ENCODE measurements around the gene PARP9. TPM values are rescaled to one million over a fixed set of nuclear protein-coding genes. Genes with fewer than 3 reads are reported as not detected.

Gene PARP9
- total RNA-seq, 3 donors from 2014 or later (not counting 1 experiment from before 2014, with no cell fraction given), result 23.8 to 41.1 (median 38.5) TPM

GRCh38 chr3:122515020-122515468 lies 49.1 kb downstream of the PARP9 start:
- no peaks in the 10 kb centered on the region for H3K36me3 ChIP-seq (ENCODE audit: control insufficient read depth, insufficient read depth, low read length)
- Mint-ChIP-seq H3K27ac (peak overlapping the region; percentile 87 to 90), H3K4me1 (peaks cover 40 to 42% of the 10 kb centered on the region in 2 donors), H3K27me3 (ENCODE audit: low read depth in 2 of 2) (peaks cover 0 to 7% of the 10 kb centered on the region in 2 donors), H3K4me3 (peak overlapping the region; percentile 85), H3K9me3 (no peaks in the 10 kb centered on the region), H3K36me3 (no peaks in the 10 kb centered on the region)
- peak overlapping the region; percentile 97 for H3K27ac ChIP-seq (ENCODE audit: low read length)
- ATAC-seq, result no peak
- no peaks in the 10 kb centered on the region for H3K27me3 ChIP-seq (ENCODE audit: control insufficient read depth, insufficient read depth, low read length)
- no peak for DNase-seq
- 38% methylated on average over 19 of the region's 19 CpGs for WGBS (ENCODE audit: insufficient coverage)
- peaks cover 14% of the 10 kb centered on the region for H3K4me1 ChIP-seq (ENCODE audit: control insufficient read depth, insufficient read depth, low read length)
- TF ChIP-seq, protein P1, sequence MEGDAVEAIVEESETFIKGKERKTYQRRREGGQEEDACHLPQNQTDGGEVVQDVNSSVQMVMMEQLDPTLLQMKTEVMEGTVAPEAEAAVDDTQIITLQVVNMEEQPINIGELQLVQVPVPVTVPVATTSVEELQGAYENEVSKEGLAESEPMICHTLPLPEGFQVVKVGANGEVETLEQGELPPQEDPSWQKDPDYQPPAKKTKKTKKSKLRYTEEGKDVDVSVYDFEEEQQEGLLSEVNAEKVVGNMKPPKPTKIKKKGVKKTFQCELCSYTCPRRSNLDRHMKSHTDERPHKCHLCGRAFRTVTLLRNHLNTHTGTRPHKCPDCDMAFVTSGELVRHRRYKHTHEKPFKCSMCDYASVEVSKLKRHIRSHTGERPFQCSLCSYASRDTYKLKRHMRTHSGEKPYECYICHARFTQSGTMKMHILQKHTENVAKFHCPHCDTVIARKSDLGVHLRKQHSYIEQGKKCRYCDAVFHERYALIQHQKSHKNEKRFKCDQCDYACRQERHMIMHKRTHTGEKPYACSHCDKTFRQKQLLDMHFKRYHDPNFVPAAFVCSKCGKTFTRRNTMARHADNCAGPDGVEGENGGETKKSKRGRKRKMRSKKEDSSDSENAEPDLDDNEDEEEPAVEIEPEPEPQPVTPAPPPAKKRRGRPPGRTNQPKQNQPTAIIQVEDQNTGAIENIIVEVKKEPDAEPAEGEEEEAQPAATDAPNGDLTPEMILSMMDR (IDR thresholded peaks at IDR 0.05), result no peak
- peak overlapping the region; percentile 40 for H3K4me3 ChIP-seq (ENCODE audit: low read length)
- intact Hi-C loops (cut with micrococcal nuclease), result loop anchor here (10.0 kb wide), 1 partner anchor 130 kb away; the partner anchor contains the start of genes FAM162A and MIX23
- H3K9me3 ChIP-seq (ENCODE audit: control insufficient read depth, insufficient read depth, low read length), result no peaks in the 10 kb centered on the region

DNA sequence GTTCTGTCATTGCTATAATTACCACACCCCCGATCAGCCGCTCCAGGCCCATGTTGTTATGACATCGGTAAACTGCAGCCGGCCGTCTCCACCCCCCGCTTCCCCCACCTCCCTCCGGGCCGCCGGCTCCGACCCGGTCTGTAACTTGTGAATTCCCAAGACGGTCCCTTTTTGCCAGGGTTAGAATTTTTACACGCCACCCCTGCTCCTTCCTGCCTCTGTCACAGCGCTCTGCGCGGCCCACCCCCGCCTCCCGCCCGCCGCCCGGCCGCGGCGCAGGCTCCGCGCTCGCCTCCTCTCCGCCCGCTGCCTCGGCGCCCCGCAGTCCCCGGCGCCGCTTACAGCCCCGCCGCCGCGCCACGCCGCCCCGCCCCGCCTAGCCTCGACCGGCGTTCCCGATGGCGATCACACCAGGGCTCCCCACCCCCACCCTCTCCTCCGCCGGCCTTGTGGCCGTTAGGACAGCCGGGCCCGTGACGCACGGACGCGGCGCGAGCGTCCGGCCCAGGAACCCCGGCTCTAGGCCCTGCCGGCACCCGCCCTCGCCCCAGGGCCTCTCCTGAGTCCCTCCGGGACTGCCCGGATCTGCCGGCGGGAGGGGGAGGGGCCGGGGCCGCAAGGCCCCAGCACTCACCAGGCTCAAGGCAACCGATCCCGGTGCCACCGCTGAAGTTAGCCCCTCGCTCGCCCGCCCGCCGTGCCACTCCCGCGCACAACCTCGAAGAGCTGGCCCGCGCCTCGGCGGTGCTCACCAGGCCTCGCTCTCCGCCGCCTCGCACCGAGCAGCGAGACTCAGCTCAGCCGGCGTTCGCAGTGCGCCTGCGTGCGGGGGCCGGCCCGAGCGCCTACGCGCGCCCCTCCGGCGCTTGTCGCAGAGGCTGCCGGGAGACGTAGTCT lies 49.7 kb downstream of the PARP9 start, which contains the start of gene KPNA1:
Gene KPNA1, minus strand, starts transcription at position 817 of the 897 bp plus-strand sequence. CDS start 18,374 bp downstream, outside the sequence.
- intact Hi-C loops (cut with micrococcal nuclease), result loop anchor here (1.0 to 10.0 kb wide), 3 partner anchors 17 to 130 kb away; partner anchors contain the start of genes FAM162A, MIX23 and WDR5B
- Mint-ChIP-seq H3K36me3 (no peaks in the 10 kb centered on the region), H3K27ac (peak within 1 kb of the TSS; percentile 87 to 90), H3K4me3 (peak within 1 kb of the TSS; percentile 91), H3K27me3 (ENCODE audit: low read depth in 2 of 2) (peaks cover 0 to 7% of the 10 kb centered on the region in 2 donors), H3K9me3 (no peaks in the 10 kb centered on the region), H3K4me1 (peaks cover 45 to 49% of the 10 kb centered on the region in 2 donors)
- ATAC-seq (peak; percentile 83 to 95 (median 87)), DNase-seq (peak; percentile 86 to 95)
- WGBS (ENCODE audit: insufficient coverage), result under 1% methylated on average over 109 of the region's 109 CpGs
- Histone ChIP-seq H3K4me3 (ENCODE audit: low read length) (peak within 1 kb of the TSS; percentile 70), H3K9me3 (ENCODE audit: control insufficient read depth, insufficient read depth, low read length) (no peaks in the 10 kb centered on the region), H3K36me3 (ENCODE audit: control insufficient read depth, insufficient read depth, low read length) (no peaks in the 10 kb centered on the region), H3K4me1 (ENCODE audit: control insufficient read depth, insufficient read depth, low read length) (peaks cover 14% of the 10 kb centered on the region), H3K27me3 (ENCODE audit: control insufficient read depth, insufficient read depth, low read length) (no peaks in the 10 kb centered on the region), H3K27ac (ENCODE audit: low read length) (peak within 1 kb of the TSS; percentile 97)
- TF ChIP-seq, protein P1 (IDR thresholded peaks at IDR 0.05), result no peak

DNA sequence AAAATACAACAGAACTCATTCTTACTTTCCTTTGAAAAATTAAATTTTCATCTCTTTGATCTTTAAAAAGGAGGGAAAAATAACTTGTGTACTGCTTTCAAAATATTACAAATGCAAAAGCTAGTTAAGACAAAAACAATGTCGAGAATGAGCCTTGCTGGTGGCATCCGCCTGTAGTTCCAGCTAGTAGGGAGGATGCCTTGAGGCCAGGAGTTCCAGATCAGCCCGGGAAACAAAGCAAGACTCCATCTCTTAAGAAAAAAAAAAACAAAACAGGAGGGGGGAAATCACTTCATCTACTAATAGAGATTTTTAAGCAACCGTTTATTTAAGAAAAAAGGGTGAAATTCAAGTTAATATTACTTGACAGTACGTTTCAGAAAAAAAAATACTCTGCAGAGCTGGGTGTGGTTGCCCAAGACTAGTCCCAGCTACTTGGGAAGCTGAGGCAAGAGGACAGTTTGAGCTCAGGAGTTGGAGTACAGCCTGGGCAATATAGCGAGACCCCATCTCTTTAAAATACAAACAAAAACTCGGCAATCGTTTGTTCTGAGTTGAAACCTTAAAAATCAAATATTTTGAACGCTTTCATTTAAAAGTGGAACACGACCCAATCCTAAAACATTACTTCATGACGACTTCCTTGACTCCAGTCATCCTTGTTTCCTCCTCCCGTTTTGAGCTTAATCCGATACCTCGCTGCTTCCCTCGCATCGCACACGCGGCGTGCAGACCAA lies 50.5 kb downstream of the PARP9 start:
- no peak for ATAC-seq
- intact Hi-C loops (cut with micrococcal nuclease), result loop anchor here (1.0 to 10.0 kb wide), 3 partner anchors 16 to 129 kb away; partner anchors contain the start of genes FAM162A, MIX23 and WDR5B
- 16% methylated on average over 18 of the region's 19 CpGs for WGBS (ENCODE audit: insufficient coverage)
- H3K4me1 Mint-ChIP-seq, result peaks cover 48 to 54% of the 10 kb centered on the region in 2 donors
- H3K36me3 Mint-ChIP-seq, result no peaks in the 10 kb centered on the region
- DNase-seq, result no peak
- Histone ChIP-seq H3K9me3 (ENCODE audit: control insufficient read depth, insufficient read depth, low read length) (no peaks in the 10 kb centered on the region), H3K4me1 (ENCODE audit: control insufficient read depth, insufficient read depth, low read length) (peaks cover 14% of the 10 kb centered on the region), H3K27ac (ENCODE audit: low read length) (peak overlapping the region; percentile 97), H3K4me3 (ENCODE audit: low read length) (peak overlapping the region; percentile 70), H3K36me3 (ENCODE audit: control insufficient read depth, insufficient read depth, low read length) (no peaks in the 10 kb centered on the region), H3K27me3 (ENCODE audit: control insufficient read depth, insufficient read depth, low read length) (no peaks in the 10 kb centered on the region)
- H3K27me3 Mint-ChIP-seq (ENCODE audit: low read depth in 2 of 2), result peaks cover 0 to 6% of the 10 kb centered on the region in 2 donors
- H3K27ac Mint-ChIP-seq, result peak overlapping the region; percentile 87 to 90
- H3K9me3 Mint-ChIP-seq, result no peaks in the 10 kb centered on the region
- TF ChIP-seq, protein P1 (IDR thresholded peaks at IDR 0.05), result no peak
- H3K4me3 Mint-ChIP-seq, result peak overlapping the region; percentile 91
